Left renal pelvis (tissue), 4 donors: ENCODE results near the gene EN1. TPM values are rescaled to one million over a fixed set of nuclear protein-coding genes. Genes with fewer than 3 reads are reported as not detected.

ENCODE experiments used
- DNase-seq, 4 donors: peaks; one replicate each; pipeline ENCODE4 v3.0.0-alpha.2; 2013; ENCODE audit warnings: low read depth in 4 of 4, low spot score in 3 of 4
- polyA plus RNA-seq, 4 donors: library from polyadenylated mRNA; unstranded; fragments of 120-200 nt; gene quantifications; one replicate each; pipeline ENCODE4 v1.2.1, GENCODE V29; 2013; ENCODE audit not compliant: insufficient read length in 4 of 4

EN1 gene
- polyA plus RNA-seq, 4 donors, result 0.37 TPM; not detected in 3

DNA sequence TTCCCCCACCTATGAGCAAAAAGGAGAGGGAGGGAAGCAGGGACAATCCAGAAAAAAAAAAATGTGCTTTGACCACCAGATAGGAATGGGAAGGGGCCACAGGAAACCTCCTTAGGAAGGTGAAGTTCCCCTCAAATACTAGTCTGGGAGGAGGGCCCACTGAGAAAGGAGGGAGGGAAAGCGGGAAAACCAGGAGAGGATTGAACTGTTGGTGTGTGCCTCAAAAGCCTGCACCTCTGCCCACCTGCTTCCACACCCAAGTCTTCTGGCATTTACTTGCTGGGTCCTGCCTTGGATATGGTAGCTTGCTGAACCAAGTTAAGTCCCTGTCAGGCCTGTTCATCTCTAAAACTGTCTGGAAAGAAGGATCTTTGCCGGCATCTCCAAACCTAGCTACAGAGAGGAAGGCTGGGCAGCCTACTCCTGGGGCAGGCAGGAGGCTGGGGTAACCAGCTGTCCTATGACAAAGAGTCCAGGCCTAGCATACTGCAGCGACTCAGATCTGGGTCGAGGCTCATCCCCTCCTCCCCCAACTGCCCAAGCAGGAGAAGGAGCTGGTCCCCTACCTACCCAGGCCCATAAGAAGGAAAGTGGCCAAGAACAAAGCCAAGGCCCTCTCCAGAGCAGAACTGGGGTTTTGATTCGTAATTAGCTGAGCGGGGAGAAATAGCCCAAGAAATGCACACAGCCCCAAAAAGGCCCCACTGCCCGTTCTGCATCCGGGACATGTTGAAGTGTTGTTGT is 3.0 kb downstream of the EN1 start:
- no peak for DNase-seq

DNA sequence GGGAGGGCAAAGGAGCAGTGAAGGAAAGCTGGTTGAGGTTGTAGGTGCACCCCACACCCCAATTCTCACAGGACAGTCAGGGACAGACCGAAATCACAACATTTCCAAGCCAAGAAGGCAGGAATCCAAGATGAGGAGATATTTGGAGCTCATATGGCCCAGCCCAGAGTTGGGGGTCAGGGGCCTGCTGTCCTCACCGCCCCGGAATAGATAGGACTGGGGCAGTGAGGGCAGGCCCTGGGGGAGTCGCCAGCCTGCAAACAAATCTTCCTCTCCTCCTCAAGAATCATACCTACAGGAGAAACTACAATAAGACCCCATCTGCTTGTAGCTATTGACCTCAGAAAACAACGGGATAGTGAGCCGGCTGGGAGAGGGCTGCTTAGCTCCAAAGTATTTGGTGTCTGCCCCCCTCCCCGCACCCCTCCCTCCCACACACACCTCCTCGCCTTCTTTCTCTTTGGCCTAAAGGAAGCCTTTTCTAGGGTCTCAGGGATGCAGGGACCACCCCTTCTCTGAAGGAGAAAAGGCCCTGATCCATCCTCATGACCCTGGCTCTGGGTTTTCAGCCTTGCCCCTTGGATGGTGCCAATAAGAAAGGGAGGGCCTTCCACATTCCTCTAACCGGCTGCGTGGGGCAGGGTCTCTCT is 3.8 kb downstream of the EN1 start:
- DNase-seq, result no peak

DNA sequence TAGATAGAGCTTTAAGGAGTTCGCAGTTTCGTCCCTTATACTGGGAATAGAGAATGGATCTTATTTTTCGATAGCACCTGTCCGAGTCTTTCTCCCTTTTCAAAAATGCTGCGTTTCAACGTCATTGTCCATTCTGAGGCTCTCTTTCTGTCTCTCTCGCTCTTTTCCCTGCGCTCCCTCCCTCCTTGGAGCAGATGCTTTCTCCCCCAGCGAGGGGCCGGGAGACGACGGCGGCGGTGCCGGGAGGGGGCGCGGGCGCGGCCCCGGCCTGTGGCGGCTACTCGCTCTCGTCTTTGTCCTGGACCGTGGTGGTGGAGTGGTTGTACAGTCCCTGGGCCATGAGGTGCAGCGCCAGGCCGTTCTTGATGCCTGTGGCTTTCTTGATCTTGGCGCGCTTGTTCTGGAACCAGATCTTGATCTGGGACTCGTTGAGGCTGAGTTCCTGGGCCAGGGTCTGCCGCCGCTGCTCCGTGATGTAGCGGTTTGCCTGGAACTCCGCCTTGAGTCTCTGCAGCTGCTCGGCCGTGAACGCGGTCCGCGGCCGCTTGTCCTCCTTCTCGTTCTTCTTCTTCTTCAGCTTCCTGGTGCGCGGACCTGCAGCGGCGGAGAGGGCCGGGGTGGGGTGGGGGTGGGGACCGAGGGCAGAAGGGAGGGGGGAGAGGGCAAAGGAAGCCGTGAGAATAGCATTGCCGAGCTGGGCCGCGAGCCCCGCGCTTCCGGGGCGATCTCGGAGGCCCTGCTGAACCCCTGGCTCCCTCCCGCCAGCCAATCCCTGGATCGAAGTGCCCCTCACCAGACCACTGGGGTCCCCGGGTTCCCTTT is 4.6 kb downstream of the EN1 start:
- peak in 1 of 4 donors; percentile 20 for DNase-seq

DNA sequence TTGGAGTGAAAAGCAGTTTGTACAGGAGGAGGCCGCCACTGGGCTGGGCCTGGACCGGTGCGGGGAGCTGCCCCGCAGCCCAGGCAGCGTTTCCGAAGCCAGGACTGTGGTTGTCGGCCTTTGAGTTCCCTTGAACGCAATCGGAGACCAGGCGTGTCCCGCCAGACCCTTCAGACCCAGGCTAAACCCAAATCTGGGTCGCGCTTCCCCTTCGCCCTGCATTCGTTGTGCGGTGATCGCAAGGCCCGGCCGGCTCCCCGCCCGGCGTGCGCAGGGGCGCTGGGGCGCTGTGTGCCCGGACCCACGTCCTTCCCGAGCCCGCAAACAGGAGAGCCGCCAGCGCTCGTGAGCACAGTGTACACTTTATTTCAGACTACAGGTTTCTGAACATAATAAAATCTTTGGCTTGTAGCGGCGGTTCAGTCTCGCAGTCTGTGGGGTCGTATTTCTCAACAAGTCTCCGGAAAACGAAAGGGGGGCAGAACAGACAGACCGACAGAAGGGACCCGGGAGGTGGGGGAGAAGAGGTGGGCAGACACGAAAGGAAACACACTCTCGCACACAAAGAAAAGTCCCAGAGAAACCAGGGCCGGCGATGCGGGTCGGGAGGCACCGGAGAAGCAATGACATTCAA is 5.5 kb downstream of the EN1 start:
- peak in 1 of 4 donors; percentile 28 for DNase-seq

DNA sequence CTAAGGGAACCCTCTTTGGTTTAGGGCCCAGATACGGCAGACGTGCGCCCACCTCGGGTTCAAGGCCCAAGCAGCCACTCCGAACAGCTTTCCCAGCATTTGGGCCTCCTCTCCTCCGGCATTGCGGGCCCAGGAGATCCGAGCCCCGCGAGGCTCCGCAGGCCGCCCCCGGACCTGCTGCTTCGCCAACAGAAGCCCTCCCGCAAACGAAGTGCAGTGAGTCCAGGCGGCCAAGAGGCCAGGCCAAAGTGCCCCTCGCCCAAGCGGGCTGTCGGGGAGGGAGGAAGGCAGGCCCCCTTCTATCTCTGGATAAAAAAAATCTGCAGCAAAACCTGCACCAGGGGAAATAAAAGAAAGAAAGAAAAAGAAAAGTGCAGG is 6.0 kb downstream of the EN1 start:
- no peak for DNase-seq

DNA sequence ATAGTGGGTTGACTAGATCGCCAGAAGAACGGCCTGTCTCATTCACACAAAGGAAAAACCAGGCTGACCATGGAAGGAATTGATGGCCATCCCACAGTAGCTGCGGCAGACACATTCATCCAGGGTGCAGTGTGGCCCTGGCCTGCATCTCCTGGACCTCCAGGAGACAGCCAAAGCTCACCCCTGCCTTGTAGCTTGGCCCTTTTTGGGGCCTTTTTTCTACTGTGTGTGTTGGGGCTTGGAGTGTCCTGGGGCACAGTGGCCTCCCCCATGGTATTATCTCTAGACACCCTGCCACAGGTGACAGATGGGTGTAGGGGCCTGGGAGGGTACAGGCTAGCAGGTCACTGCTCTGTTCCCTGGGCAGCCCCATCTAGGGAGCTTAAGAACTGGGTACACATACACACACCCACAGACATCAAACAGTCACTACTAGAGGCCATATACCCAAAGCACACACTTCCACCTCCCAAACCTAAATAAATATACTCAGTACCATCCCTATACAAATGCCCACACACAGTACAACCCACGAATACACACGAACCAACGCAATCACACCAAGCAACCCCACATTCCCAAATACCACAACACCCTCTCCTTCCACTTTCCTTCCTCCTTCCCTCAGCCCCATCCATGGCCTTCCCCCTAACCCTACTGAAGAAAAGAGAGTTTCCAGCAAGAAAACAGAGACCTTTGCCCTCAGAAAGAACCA is 8.6 kb downstream of the EN1 start:
- no peak for DNase-seq

DNA sequence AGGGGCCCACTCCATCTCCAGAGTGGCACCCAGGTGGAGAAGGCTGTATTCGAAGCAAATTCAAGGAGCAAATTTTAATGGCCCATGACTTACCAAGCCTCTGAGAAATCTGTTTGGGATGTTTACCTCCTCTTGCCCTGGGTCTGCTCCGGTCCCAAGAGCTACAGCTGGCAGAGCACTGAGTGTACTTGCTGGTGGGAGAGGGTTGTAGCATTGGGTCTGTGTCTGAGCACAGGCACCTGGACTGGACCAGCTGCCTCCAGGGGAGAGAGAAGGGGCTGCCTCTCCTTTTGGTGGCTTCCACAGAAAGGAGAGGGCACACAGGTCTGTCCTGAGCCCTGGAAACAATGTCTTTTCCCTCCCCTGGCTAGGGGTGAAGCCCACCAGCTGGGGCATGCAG is 9.8 kb downstream of the EN1 start:
- DNase-seq, result no peak

DNA sequence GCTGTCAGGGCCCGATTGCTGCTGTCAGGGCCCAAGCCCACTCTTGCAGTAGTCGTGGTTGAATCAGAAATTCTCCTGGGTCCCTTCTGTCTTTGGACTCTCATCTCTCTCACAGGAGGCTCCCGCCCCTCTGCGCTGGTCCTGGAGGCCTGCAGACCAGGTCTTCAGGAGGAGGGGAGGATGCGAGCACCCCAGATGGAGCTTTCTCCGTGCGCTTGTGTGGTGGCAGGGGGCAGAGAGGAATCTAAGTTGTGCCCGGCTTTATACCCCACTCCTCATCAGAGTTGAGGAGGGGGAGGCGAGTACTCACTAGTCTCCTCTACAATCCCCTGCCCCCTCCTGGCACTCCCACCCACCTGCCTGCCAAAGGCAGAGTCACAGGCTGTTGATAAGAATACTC is 10.4 kb downstream of the EN1 start:
- no peak for DNase-seq

DNA sequence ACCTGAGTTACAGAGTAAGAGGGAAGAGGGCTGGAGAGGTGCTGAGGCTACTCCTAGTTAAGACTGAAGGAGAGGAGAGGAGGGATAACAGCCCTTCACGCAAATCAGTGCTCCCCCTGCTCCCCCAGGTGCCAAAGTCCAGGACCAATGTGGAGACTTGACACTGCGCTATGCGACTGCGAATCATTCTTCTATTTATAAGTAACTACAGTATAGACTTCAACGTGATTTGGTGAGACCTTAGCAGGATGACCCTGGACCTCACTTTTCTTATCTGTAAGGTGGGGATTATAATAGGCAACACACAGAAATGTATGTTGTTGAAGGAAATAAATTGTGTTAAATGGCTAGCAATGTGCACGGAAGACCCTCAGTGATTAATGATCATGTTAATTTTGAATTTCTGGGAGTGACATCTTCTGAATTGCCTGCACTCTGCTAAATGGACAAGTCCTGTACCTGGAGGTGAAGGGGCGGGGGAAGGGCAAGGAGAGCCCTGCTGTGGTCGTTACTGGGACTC is 11.0 kb downstream of the EN1 start:
- DNase-seq, result no peak

DNA sequence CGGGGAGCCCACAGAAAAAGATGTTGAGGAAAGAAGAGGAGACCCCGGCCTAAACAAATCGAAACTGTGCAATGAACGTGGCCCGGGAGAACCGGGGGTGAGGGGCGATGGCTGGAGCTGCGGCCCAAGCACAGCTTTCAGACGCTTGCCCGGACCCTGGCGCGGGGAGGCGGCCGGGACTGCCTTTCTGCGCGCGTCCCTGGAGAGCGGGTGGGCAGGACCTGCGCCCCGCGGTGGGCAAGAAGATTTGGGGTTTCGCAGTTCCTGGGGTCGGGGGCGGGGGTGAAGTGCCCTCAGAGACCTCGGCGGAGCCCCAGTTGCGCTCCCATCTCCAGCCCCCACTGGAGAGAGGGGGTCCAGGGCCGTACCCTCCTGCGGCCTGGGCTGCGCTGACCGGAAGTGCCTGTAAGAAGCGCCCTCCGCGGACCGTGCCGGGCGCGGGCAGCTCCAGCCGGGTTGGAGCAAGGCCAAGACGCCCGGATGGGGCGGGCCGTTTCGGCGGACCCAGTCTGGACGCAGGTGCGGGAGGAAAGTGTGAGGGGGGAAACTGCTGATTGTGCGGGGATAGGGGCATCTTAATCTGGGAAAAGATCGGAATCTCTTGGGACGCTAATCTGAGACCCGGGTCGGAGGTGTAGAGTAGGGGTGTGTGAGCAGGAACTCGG is 11.6 kb downstream of the EN1 start:
- no peak for DNase-seq

DNA sequence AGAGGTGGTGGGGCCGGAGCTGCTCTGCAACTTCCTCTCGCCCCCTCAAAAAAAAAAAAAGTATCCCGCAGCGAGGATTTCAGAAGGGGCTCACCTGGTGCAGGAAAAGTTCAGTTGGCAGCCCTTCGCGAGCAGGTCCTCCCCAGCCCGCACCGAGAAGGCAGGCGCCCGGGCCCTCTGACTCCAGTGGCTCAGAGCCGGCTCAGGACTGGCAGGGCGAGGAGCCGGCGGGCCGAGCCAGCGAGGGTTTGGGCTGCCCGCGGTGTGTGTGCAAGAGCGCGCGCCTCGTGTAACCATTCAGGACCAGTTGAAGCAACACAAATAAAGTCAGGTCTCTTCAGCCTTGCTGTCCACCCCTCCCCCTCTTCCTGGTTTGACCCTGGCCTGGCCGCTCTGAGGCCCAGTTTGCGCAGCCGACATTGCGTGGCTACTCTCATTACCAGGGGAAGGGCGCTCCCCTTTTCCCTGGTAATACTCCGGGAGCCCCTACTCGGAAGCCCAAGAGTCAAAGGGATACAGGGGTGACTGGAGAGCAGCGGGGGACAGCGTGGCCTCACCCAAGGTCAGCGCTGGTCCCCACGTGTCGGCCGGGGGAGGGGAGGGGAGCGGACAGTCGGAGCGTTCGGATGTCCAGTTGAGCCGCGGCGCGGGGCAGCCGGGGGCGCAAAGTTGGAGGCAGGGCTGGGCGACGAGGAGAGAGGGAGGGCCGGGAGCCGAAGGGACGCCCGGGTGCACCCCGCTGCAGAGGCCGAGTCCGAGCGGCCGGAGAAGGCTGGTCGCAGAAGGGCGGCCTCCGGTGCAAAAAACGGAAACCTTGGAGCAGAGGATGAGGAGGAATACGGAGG is 12.3 kb downstream of the EN1 start:
- DNase-seq, result no peak

DNA sequence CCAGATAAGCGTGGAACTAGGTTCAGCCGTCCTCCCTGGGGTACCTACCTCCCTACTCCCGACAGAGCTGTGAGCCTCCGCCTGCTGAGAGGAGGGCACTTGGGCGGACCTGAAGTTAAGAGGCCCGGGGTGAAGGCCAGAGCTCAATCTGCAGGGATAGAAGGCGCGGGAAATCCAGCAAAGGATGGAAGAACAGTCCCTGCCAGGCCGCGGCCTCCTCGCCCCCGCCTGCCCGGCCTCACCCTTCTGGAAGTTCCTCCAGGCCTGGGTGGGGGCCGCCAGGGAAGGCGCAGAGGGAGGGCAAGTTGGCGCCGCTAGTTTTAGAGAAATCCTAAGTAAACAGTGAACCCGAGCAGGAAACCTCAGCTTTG is 13.0 kb downstream of the EN1 start:
- DNase-seq, result no peak

DNA sequence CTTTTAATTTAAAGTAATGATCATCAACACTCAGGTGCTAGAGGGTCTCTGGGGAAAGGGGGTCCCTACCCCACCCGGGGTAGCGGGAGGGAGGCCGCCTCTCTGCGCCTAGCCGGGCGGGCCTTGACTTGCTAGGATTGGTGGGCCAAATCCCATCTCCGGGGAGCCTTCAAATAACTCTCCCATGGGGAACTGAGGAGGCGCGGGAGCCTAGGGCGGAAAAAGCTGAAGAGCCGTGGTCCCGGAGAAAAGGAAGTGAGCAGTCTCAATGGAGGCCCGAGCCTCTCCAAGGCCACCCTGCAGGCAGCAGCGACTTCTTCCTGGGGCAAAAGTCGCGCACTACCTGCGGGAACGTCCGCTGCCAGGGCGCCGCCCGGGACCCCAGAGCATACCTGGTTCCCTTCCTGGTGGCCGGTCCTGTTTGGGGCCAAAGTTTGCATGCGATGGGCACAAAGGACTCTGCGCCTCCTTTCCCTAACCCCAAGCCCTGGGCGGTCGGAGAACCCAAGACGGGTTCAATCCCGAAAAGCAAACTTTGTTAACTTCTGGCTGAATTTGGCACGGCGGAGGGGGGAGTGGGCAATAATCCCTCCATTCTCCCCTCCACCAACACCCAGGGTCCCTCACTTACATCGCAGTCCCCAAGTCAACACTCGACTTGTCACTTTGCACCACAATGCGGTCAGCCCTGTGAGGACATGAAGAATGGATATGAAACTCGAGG is 13.6 kb downstream of the EN1 start:
- DNase-seq, result no peak

DNA sequence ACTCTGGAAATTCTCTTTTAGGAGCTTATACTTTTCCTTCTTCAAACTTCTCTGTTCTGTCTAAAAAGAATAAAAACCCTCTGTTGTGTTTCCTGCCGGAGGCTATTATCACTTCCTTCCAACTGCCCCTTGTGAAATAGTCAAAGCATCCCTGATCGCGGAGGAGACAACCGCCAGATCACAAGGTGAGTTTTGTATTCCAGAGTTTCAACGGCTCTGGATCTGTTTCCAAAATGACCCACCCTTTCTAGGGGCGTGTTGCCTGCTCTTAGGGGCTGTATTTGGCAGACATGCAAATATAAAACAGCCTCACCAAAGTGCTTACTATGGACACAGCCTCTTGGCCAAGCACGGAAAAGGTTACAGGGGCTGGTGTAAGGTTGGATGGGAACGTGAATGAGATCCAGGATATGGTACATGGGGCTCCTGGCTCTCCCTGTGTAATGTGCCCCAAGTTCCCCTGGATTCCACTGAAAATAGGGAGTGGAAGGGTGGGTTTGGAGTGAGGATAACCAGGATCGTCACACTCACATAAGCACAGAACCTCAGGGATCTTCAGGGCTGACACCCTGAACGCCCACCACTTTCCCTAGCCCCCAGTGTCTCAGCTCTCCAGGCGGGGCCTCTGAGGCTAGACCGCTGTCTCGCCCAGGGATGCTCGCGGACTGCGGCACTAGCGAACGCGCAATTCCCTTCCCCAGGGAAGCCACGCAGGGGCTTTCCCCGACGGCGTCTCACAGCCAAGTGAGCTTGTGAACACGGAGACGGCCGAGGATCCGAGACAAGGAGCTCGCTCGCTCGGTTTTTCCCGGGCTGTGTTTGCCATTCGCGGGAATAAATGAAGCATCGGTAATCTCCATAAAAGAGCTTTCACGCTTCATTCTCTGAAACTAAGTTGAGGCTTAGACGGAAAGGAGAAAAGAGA is 14.4 kb downstream of the EN1 start:
- no peak for DNase-seq

DNA sequence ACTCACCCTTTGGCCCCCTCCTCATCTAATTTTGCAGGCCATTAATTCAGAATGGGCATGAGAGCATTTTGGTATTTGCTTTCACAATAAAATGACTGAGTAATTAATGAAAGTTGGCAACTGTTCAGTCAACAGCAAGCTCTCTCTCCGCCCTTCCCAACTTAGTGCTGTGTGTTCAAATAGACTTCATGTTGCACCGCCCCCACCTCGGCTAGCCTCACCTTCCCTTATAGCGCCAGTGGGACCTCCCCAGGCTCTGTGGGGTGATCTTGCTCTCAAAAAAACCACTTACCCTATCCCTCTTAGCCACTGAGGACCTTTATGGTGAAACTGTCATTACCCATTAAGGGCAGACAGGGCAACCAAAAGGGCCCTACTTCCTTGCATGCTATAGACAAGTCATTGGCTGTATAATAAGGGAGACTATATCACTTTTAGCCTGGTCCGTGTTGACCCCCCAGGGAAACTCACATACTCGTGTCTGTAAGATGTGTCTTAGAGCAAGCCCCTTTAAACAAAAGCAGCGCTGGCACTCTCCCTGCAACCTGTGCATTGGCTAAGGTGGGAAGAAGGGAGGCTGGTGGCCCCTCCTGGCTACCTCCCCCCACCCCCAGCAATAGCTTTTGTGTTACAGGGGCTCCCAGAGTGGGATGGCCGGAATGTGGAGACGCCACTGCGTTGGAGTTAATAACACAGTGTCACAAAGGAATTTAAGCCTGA is 15.2 kb downstream of the EN1 start:
- DNase-seq, result no peak

DNA sequence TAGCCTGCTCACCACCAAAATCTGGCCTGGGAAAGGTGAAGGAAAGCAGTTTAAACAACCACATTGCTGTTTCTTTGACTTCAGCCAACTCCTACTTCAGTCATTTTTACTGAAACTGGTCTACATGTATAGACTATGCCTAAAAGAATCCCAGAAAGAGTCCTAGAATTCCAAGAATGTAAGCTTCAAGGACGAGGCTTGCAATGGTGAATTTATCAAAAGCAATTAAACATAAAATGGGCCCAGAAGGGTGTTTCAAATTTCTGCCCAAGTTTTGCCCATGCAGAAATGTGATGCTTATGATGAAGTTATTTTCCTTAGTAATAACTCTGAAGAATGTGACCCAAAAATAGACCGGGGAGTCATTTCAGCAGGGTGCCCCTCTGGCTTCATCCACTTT is 16.6 kb downstream of the EN1 start:
- DNase-seq, result no peak

DNA sequence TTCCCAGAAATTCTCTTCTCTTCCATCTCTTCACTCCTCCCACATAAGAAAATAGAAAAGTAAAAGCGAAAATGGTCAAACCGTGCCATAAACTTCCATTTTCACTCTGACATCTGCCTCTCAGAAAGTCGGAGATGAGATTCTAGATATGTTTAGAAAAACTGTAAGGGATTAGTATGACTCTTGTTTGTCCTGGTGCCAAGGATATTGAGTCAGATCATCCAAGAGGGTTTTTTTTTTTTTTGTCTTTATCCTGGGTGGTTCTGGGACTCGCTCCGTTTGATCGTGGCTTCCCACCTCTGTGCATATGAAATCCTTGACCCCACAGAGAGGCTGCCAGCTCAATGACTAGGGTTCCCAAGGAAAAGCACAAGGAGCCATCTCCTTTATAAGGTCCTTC is 17.3 kb downstream of the EN1 start:
- DNase-seq, result no peak
